Measurements from ENCODE around the gene ORC2. TPM values are rescaled to one million over a fixed set of nuclear protein-coding genes. Genes with fewer than 3 reads are reported as not detected.
A peak's percentile ranks its signal among the peaks of the same experiment; 100 is the strongest.
"Not testable (repeated sequence)": the region's sequence is repeated elsewhere in the genome, so short reads cannot be mapped to it uniquely, and the experiment has no call there.

ORC2 gene
- total RNA-seq, 3 donors from 2014 or later = 29.6 to 51.1 (median 32.2) TPM

GRCh38 chr2:200968735-200969134 is 5.3 kb upstream of the ORC2 start:
- intact Hi-C loops (cut with DNase I, micrococcal nuclease) = no loop called here
- ATAC-seq = no peak
- no peaks in the 10 kb centered on the region for H3K9me3 ChIP-seq
- no peak for TF ChIP-seq CTCF (IDR thresholded peaks at IDR 0.05)
- DNase-seq = no peak
- peaks cover 34% of the 10 kb centered on the region for H3K4me1 ChIP-seq (ENCODE audit: low read depth)
- no peaks in the 10 kb centered on the region for H3K36me3 ChIP-seq (ENCODE audit: low read depth)
- no peak overlapping the region for H3K4me3 ChIP-seq

- H3K4me1 ChIP-seq (ENCODE audit: low read depth) = peaks cover 34% of the 10 kb centered on the region
- no peaks in the 10 kb centered on the region for H3K36me3 ChIP-seq (ENCODE audit: low read depth)
- ATAC-seq (peak; percentile 77), DNase-seq (peak in 1 of 3 donors; percentile 82)
- no peaks in the 10 kb centered on the region for H3K9me3 ChIP-seq
- intact Hi-C loops (cut with DNase I, micrococcal nuclease) = no loop called here
- no peak overlapping the region for H3K4me3 ChIP-seq
- TF ChIP-seq CTCF (IDR thresholded peaks at IDR 0.05) = no peak
These were observed 4.7 kb upstream of the ORC2 start for GRCh38 chr2:200968162-200968561.

GRCh38 chr2:200966770-200967169 is 3.3 kb upstream of the ORC2 start:
- no peak for TF ChIP-seq CTCF (IDR thresholded peaks at IDR 0.05)
- Histone ChIP-seq H3K4me3 (no peak overlapping the region), H3K9me3 (no peaks in the 10 kb centered on the region), H3K4me1 (ENCODE audit: low read depth) (peaks cover 33% of the 10 kb centered on the region), H3K36me3 (ENCODE audit: low read depth) (no peaks in the 10 kb centered on the region)
- ATAC-seq (no peak), DNase-seq (no peak)
- intact Hi-C loops (cut with DNase I, micrococcal nuclease) = no loop called here

GRCh38 chr2:200964498-200964897 is 1.0 kb upstream of the ORC2 start:
- no peak for TF ChIP-seq CTCF (IDR thresholded peaks at IDR 0.05)
- Histone ChIP-seq H3K4me3 (no peak overlapping the region), H3K36me3 (ENCODE audit: low read depth) (no peaks in the 10 kb centered on the region), H3K9me3 (no peaks in the 10 kb centered on the region), H3K4me1 (ENCODE audit: low read depth) (peaks cover 34% of the 10 kb centered on the region)
- intact Hi-C loops (cut with DNase I, micrococcal nuclease) = loop anchor here in 1 of 2 donors (5.0 kb wide), 1 partner anchor 103 kb away; no protein-coding TSS in a partner anchor
- ATAC-seq (no peak), DNase-seq (no peak)

GRCh38 chr2:200963918-200964252 is 425 bp upstream of the ORC2 start:
- H3K36me3 ChIP-seq (ENCODE audit: low read depth); ATAC-seq; H3K9me3 ChIP-seq; DNase-seq: not testable (repeated sequence)
- peaks cover 33% of the 10 kb centered on the region for H3K4me1 ChIP-seq (ENCODE audit: low read depth)
- peak overlapping the region; percentile 74 for H3K4me3 ChIP-seq
- intact Hi-C loops (cut with DNase I, micrococcal nuclease) = loop anchor here in 1 of 2 donors (5.0 kb wide), 1 partner anchor 103 kb away; no protein-coding TSS in a partner anchor

GRCh38 chr2:200962811-200963123 is 693 bp downstream of the ORC2 start:
- Histone ChIP-seq H3K9me3 (no peaks in the 10 kb centered on the region), H3K36me3 (ENCODE audit: low read depth) (no peaks in the 10 kb centered on the region), H3K4me3 (peak overlapping the region; percentile 74), H3K4me1 (ENCODE audit: low read depth) (peaks cover 25% of the 10 kb centered on the region)
- intact Hi-C loops (cut with DNase I, micrococcal nuclease) = loop anchor here in 1 of 2 donors (5.0 kb wide), 1 partner anchor 105 kb away; no protein-coding TSS in a partner anchor
- peak; percentile 42 for ATAC-seq
- no peak for DNase-seq
- TF ChIP-seq CTCF (IDR thresholded peaks at IDR 0.05) = no peak
